Colon (tissue), 2 donors: ENCODE measurements around the gene C3AR1.
A peak's percentile ranks its signal among the peaks of the same experiment; 100 is the strongest.
"Not testable (repeated sequence)": the region's sequence is repeated elsewhere in the genome, so short reads cannot be mapped to it uniquely, and the experiment has no call there.

Experiments
- FAIRE-seq: peaks from 2 replicates; lab custom pipeline; 2012; peaks lifted over from hg19 to GRCh38; lab: Jason Lieb, UNC
- donor health status: control.
- donor health status: control.

Gene C3AR1

DNA sequence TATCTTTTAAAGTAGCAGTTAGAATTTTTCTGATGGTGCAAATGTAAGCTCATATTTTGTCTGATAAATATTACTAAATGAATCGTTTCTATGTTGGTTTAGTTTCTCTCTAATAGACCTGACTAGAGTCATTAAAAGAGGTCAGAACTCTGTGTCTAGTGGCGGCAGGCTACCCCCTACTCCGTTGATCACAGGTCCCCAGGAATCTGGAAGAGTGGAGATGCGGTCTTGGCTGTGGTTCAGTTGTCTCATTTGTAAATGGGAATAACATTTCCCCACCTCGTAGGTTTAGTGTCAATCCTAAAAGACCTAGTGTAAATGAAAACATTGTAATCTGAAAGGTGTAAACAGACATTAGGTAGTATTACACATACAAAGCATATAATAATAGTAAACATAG is 38.3 kb downstream of the C3AR1 start:
- FAIRE-seq, result peak; percentile 57

DNA sequence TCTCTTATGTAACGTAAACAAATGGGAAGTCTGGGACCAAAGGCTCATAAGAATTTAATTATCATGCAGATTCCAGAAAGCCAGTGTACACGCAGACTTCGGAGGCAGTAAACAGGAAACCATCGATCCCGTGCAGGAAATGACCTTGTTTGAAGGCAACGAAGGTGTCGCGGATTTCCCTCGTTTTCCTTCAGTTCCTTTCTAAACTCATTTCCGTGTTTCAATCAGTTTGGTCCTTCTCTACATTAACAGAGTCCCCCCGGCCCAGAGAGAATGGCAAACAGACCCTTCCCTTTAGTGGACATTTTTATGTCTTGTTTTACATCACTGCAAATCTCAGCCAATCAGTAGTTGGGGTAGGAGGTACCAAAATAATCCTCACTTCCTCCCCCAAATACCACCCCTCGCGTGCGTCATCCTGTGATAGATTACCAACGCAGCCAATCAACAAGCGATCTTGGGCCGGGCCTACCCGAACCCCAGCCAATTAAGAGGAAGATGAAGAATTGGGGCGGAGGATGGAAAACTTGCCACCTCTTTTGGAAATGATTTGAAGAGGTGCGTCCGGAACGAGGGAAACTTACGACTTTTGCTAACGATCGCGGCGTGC is 39.8 kb downstream of the C3AR1 start:
- peak; percentile 98 for FAIRE-seq

DNA sequence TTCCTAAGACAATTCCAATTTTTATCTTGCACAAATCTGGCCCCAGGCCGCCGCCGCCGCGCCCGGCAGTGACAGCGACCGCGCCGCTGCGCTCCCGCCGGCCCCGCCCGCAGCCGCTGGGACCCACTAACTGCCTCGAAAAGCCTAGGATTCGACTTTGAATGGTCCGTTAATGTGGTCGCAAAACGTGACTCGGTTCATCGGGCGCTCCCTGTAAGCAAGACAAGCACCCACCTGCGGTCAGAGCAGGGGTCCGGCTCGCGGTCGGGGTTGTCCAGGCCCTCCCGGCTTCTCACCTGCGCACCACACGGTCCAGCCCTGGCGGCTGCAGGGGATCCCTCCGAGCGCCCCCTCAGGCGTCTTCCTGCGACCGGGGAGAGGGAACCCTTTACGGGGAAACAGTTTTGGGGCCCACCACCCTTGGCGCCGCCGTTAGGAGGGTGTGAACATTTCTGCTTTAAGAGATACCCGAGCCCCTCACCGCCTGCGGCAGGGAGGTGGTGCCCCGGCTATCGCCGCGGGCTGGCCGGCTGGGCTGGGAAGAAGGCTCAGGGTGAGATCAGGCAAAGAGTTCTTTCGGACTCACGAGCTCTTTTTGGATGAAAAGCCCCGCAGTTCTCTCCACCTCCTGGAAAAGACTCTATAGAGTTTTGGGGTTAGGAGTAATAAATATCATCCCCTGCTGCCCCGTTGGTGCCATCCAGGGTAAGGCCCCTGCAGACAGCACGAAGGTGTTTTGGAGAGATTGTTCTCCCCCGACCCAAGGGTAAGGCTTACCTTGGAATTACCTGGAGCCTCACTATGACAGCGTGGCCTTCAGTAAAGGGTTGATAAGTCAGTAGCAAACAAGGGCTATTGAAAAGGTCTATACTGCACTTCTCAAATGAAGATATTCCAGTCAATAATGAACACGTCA is 47.2 kb downstream of the C3AR1 start:
- no peak for FAIRE-seq

- not testable (repeated sequence) for FAIRE-seq
Observed at GRCh38 chr12:8018213-8018612, 47.9 kb downstream of the C3AR1 start.

DNA sequence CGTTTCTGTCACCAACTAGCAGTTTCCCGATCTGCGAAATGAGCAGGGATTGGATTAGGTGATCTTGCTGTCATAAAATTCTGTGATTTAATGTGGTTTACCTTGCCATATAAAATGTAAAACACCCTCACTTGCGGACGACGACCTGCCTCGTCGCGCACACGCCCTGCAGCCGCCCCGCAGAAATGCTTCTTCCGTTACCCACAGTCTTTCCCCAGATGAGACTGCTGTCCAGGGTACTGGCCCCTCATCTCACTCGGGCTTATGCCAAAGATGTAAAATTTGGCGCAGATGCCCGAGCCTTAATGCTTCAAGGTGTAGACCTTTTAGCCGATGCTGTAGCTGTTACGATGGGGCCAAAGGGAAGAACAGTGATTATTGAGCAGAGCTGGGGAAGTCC is 51.3 kb downstream of the C3AR1 start:
- FAIRE-seq, result no peak

DNA sequence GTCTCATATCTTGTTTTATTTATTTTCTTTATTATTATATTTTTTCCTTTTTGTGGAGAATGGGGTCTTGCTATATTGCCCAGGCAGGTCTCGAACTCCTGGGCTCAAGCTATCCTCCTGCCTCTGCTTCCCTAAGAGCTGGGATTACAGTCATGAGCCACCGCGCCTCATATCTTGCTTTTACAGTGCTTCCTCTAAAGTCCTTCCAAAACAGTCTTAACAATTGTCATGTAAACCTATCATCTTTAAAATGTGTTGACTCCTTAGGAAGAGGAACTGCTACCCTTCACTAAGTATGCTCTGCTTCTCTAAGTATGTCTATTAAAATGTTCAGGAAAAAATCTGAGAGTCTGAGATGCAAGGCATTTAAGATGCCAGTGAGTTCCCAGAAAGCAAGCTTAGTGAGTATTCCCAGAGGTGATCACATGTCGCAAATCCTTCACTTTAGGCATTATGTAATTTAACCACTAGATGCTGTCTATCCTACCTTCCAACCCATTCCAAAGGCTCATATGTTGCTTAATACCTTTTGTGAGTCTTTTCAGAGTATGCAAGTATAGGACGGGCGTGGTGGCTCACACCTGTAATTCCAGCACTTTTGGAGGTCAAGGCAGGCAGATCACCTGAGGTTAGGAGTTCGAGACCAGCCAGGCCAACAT is 53.4 kb downstream of the C3AR1 start:
- FAIRE-seq, result no peak

GRCh38 chr12:8011331-8011730 is 54.8 kb downstream of the C3AR1 start:
- no peak for FAIRE-seq
